ENCODE results near the gene SERPINA9. TPM values are rescaled to one million over a fixed set of nuclear protein-coding genes. Genes with fewer than 3 reads are reported as not detected.

The SERPINA9 gene
- total RNA-seq, 1 donor from 2014 or later: not detected

DNA sequence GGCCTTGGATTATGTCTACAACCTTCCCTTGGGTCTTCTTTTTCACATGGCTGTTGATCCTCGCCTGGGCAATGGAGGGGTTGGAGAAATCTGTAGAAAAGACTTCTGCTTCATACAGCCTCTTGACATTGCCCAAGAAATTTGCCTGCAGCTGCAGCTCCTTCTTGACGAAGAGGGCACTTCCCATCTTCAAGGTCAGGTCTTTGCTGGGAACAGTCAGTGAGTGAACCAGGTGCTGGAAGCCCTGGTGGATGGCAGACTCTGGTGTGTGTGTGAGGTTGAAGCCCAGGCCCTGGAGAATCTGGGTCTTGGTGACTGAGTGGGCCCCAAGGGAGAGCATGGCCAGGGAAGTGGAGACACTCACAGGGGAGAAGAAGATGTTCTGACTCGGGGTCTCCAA lies 6.7 kb downstream of the SERPINA9 start:
- H3K4me1 Mint-ChIP-seq (ENCODE audit: unreplicated experiment): no peaks in the 10 kb centered on the region
- H3K4me3 Mint-ChIP-seq (ENCODE audit: unreplicated experiment): no peak overlapping the region
- H3K36me3 Mint-ChIP-seq (ENCODE audit: low read depth, unreplicated experiment): no peaks in the 10 kb centered on the region
- H3K9me3 Mint-ChIP-seq (ENCODE audit: unreplicated experiment): no peaks in the 10 kb centered on the region
- H3K27me3 Mint-ChIP-seq (ENCODE audit: unreplicated experiment): peaks cover 5% of the 10 kb centered on the region
- TF ChIP-seq, protein P1, sequence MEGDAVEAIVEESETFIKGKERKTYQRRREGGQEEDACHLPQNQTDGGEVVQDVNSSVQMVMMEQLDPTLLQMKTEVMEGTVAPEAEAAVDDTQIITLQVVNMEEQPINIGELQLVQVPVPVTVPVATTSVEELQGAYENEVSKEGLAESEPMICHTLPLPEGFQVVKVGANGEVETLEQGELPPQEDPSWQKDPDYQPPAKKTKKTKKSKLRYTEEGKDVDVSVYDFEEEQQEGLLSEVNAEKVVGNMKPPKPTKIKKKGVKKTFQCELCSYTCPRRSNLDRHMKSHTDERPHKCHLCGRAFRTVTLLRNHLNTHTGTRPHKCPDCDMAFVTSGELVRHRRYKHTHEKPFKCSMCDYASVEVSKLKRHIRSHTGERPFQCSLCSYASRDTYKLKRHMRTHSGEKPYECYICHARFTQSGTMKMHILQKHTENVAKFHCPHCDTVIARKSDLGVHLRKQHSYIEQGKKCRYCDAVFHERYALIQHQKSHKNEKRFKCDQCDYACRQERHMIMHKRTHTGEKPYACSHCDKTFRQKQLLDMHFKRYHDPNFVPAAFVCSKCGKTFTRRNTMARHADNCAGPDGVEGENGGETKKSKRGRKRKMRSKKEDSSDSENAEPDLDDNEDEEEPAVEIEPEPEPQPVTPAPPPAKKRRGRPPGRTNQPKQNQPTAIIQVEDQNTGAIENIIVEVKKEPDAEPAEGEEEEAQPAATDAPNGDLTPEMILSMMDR (IDR thresholded peaks at IDR 0.05; ENCODE audit: unreplicated experiment): no peak
- H3K27ac Mint-ChIP-seq (ENCODE audit: unreplicated experiment): no peak overlapping the region
- DNase-seq (ENCODE audit: low spot score): no peak

DNA sequence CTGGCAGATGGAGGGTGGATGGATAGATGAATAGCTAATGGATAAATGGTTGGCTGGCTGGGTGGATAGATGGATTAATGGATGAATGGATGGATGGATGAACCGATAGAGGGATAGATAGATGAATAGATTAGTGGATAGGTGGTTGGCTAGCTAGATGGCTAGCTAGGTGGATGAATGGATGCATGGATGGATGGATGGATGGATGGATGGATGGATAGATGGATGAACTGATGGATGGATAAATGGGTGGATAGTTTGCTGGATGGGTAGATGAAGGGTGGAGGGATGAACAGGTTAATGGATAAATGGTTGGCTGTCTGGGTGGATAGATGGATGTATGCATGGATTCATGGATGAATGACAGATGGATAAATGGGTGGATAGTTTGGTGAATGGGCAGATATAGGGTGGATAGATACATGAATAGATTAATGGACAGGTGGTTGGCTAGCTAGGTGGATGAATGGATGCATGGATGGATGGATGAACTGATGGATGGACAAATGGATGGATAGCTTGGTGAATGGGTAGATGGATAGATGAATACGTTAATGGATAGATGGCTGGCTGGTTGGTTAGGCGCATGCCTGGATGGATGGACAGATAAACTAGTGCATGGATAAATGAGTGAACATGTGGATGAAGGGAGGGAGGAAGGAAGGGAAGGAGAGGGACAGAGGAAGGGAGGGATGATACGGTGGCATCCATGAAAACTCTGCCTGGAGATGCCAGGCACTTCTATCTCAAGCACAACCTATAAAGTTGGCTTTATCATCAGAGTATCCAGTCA lies 8.1 kb downstream of the SERPINA9 start:
- Mint-ChIP-seq H3K4me3 (ENCODE audit: unreplicated experiment) (no peak overlapping the region), H3K27ac (ENCODE audit: unreplicated experiment) (no peak overlapping the region), H3K36me3 (ENCODE audit: low read depth, unreplicated experiment) (no peaks in the 10 kb centered on the region), H3K9me3 (ENCODE audit: unreplicated experiment) (peaks cover 5% of the 10 kb centered on the region), H3K4me1 (ENCODE audit: unreplicated experiment) (no peaks in the 10 kb centered on the region), H3K27me3 (ENCODE audit: unreplicated experiment) (peaks cover 5% of the 10 kb centered on the region)
- no peak for DNase-seq (ENCODE audit: low spot score)
- TF ChIP-seq, protein P1 (IDR thresholded peaks at IDR 0.05; ENCODE audit: unreplicated experiment): no peak

DNA sequence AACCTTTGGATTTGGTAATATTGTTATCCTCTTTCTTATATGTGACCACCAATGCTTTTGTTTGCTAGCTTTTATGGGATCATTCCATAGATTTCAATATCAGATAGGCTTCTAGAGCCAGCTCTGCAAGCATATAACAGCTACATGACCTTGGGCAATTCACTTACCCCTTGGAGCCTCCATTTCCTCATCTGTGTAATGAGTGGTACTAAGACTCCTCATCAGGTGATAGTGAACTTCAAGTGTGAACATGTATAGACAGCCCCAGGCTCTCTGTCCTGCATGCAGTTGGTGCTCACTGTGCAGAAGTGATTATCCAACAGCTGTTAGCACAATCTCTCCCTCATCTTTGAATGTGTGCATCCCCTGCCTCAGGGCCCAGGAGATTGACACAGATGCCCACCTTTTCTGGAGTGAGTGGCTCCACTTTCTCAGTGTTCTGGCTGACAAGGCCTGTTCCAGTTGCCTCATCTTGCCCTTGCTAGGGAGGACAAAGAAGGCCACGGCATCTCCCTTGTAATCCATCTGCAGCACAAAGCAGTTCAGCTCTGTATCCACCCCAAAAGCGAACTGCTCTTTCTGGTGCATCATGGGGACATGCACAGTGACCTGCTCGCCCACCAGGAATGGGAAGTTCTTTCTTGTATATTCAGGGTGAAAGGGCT lies 9.2 kb downstream of the SERPINA9 start:
- TF ChIP-seq, protein P1 (IDR thresholded peaks at IDR 0.05; ENCODE audit: unreplicated experiment): no peak
- Mint-ChIP-seq H3K9me3 (ENCODE audit: unreplicated experiment) (peaks cover 5% of the 10 kb centered on the region), H3K4me3 (ENCODE audit: unreplicated experiment) (no peak overlapping the region), H3K36me3 (ENCODE audit: low read depth, unreplicated experiment) (no peaks in the 10 kb centered on the region), H3K27me3 (ENCODE audit: unreplicated experiment) (peaks cover 10% of the 10 kb centered on the region), H3K27ac (ENCODE audit: unreplicated experiment) (no peak overlapping the region), H3K4me1 (ENCODE audit: unreplicated experiment) (no peaks in the 10 kb centered on the region)
- DNase-seq (ENCODE audit: low spot score): no peak

DNA sequence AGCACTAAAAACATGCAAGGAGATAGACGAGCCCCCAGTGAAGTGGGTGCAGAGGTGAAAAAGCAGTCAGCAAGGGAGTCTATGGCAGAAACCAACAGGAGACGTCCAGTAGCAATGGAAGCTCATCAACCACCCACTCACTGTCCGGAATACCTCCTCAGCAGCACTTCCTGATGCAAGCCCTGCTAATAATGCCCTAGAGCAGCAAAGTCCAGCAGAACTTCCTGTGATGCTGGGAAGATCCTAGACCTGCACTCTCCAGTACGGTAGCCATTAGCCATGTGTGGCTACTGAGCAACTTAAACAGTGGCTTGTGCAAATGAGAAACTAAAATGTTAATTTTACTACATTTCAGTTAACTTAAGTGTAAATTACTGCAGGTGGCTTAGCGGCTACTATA lies 11.0 kb downstream of the SERPINA9 start:
- Mint-ChIP-seq H3K4me1 (ENCODE audit: unreplicated experiment) (no peaks in the 10 kb centered on the region), H3K4me3 (ENCODE audit: unreplicated experiment) (no peak overlapping the region), H3K36me3 (ENCODE audit: low read depth, unreplicated experiment) (no peaks in the 10 kb centered on the region), H3K27me3 (ENCODE audit: unreplicated experiment) (peaks cover 14% of the 10 kb centered on the region), H3K27ac (ENCODE audit: unreplicated experiment) (no peak overlapping the region), H3K9me3 (ENCODE audit: unreplicated experiment) (peaks cover 5% of the 10 kb centered on the region)
- no peak for DNase-seq (ENCODE audit: low spot score)
- TF ChIP-seq, protein P1 (IDR thresholded peaks at IDR 0.05; ENCODE audit: unreplicated experiment): no peak

DNA sequence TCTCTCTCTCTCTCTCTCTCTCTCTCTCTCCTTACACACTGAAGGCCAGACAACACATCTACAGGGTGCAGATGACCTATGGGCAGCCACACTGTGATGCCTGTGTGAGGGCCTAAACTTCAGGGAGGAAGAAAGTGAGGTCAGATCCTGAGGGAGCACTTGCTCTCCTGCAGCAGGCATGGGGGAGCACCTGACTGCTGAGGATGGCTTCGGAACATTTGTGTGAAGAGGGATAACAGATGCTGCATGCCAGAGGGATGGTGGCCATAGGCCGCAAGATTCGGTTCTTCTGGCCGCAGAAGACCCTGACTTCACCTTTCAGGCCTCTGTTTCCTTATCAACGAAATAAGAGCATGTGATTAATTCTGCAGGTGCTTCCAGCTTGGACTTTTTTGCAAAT lies 11.7 kb downstream of the SERPINA9 start:
- no peak for DNase-seq (ENCODE audit: low spot score)
- Mint-ChIP-seq H3K4me3 (ENCODE audit: unreplicated experiment) (no peak overlapping the region), H3K36me3 (ENCODE audit: low read depth, unreplicated experiment) (no peaks in the 10 kb centered on the region), H3K27ac (ENCODE audit: unreplicated experiment) (no peak overlapping the region), H3K27me3 (ENCODE audit: unreplicated experiment) (peaks cover 14% of the 10 kb centered on the region), H3K9me3 (ENCODE audit: unreplicated experiment) (peaks cover 5% of the 10 kb centered on the region), H3K4me1 (ENCODE audit: unreplicated experiment) (no peaks in the 10 kb centered on the region)
- TF ChIP-seq, protein P1 (IDR thresholded peaks at IDR 0.05; ENCODE audit: unreplicated experiment): no peak

Measured in endothelial cell (in vitro differentiated cells).